Esophagus muscularis mucosa (tissue), 4 donors: Measurements from ENCODE around the gene DOCK2.

Experiments
- CTCF ChIP-seq, 3 experiments: fragments of 200-600 bp in 2 of 3; fragments of 450-650 bp in 1 of 3; sonication (generic) in 2 of 3; IDR thresholded peaks; one replicate each; pipeline ENCODE4 v1.5.1; 2017 to 2019; ENCODE audit warnings: antibody characterized with exemption in 3 of 3, mild to moderate bottlenecking in 2 of 3, moderate library complexity in 1 of 3
- EP300 ChIP-seq: sonication (generic); formaldehyde crosslinking; IDR thresholded peaks from one replicate; pipeline ENCODE4 v1.6.1; 2017; ENCODE audit warnings: antibody characterized with exemption
- POLR2A ChIP-seq: fragments of 450-650 bp; IDR thresholded peaks from one replicate; pipeline ENCODE4 v1.6.1; 2017; ENCODE audit warnings: antibody characterized with exemption, moderate library complexity, mild to moderate bottlenecking, low read depth
- POLR2AphosphoS5 ChIP-seq, 2 donors: sonication (generic); formaldehyde crosslinking; IDR thresholded peaks; one replicate each; pipeline ENCODE4 v1.6.1; 2017; ENCODE audit warnings: antibody characterized with exemption in 2 of 2

GRCh38 chr5:169836835-169837536, 199.9 kb downstream of the DOCK2 start:
- TF ChIP-seq CTCF (IDR thresholded peaks at IDR 0.05), result no peak
- no peak for TF ChIP-seq POLR2A
- no peak for TF ChIP-seq EP300
- no peak for TF ChIP-seq POLR2AphosphoS5 (IDR thresholded peaks at IDR 0.05)
